K562 (cell line): ENCODE data around the gene NR3C2. TPM values are rescaled to one million over a fixed set of nuclear protein-coding genes. Genes with fewer than 3 reads are reported as not detected.

Experiments
- ATAC-seq: fragments of 200-7000 bp; cut with Tn5 transposase; 3 replicates; pipeline ENCODE4 v1.9.1; 2020; ENCODE audit warnings: moderate library complexity
- BruUV-seq: library from RNA; stranded (reverse); fragments of 400-500 nt; replicated peaks from 2 replicates; lab custom pipeline; 2021; lab: Mats Ljungman, UMichigan
- CTCF ChIA-PET: fragments of 300-600 bp; formaldehyde crosslinking; extraction: SDS; loops from one replicate; lab custom pipeline; 2021; ENCODE audit warnings: low intra/inter-chr PET ratio; lab: Yijun Ruan, JAX
- POLR2A ChIA-PET: fragments of 300-600, 350-650 bp; sonication (Branson Sonifier 250); formaldehyde crosslinking; extraction: SDS; loops from one replicate; lab custom pipeline; 2021; ENCODE audit warnings: antibody characterized with exemption, inconsistent platforms; lab: Yijun Ruan, JAX
- DNase-seq, 4 experiments: peaks; one replicate each; pipeline versions ENCODE4 v3.0.0 to v3.0.0-alpha.2; 2011 to 2018; ENCODE audit warnings: low spot score in 3 of 4, mixed read lengths in 3 of 4; ENCODE audit errors: extremely low read depth in 1 of 4
- FAIRE-seq: peaks from 2 replicates; lab custom pipeline; 2011; peaks lifted over from hg19 to GRCh38; lab: Jason Lieb, UNC
- H2AFZ ChIP-seq: 2 replicates; pipeline ENCODE4 v1.6.0; 2011; ENCODE audit warnings: low read depth, low read length, control low read depth, inconsistent platforms
- H3K27ac ChIP-seq: fragments of 200-600 bp; 3 replicates; pipeline ENCODE4 v1.8.0; 2011; ENCODE audit warnings: low read depth, mild to moderate bottlenecking, control low read depth, inconsistent platforms, low read length, moderate library complexity, mixed read lengths; ENCODE audit errors: extremely low read depth
- H3K27me3 ChIP-seq, 2 experiments: fragments of 300-600 bp in 1 of 2; 2 replicates in 1 of 2; 3 replicates in 1 of 2; pipeline versions ENCODE4 v1.6.0 to v1.8.0; 2011; ENCODE audit warnings: inconsistent platforms in 2 of 2, low read length in 2 of 2, mild to moderate bottlenecking in 1 of 2, mixed read lengths in 1 of 2, moderate library complexity in 1 of 2; ENCODE audit not compliant: control insufficient read depth in 2 of 2, insufficient read depth in 2 of 2
- H3K36me3 ChIP-seq: fragments of 300-600 bp; 3 replicates; pipeline ENCODE4 v1.8.0; 2011; ENCODE audit warnings: mild to moderate bottlenecking, low read length, inconsistent platforms; ENCODE audit not compliant: control insufficient read depth, insufficient read depth
- H3K4me1 ChIP-seq, 2 experiments: fragments of 200-600 bp in 1 of 2; replicated peaks in 1 of 2; 2 replicates in 1 of 2; 3 replicates in 1 of 2; pipeline versions ENCODE4 v1.5.1 to v1.8.0; 2011; ENCODE audit warnings: inconsistent platforms in 2 of 2, low read length in 2 of 2, mild to moderate bottlenecking in 1 of 2, mixed read lengths in 1 of 2, moderate library complexity in 1 of 2; ENCODE audit not compliant: control insufficient read depth in 2 of 2, insufficient read depth in 2 of 2
- H3K4me2 ChIP-seq: 2 replicates; pipeline ENCODE4 v1.6.1; 2011; ENCODE audit warnings: low read length, control low read depth, inconsistent platforms, mixed read lengths; ENCODE audit not compliant: insufficient read depth
- H3K4me3 ChIP-seq: fragments of 200-600 bp; sonication (generic), shearing (Covaris generic); 2 replicates; pipeline ENCODE4 v1.5.1; 2016; ENCODE audit warnings: control low read depth, inconsistent platforms
- H3K79me2 ChIP-seq: fragments of 200-600 bp; 3 replicates; pipeline ENCODE4 v1.8.0; 2011; ENCODE audit warnings: low read length, inconsistent platforms; ENCODE audit not compliant: control insufficient read depth, insufficient read depth
- H3K9ac ChIP-seq, 2 experiments: 2 replicates each; pipeline versions ENCODE4 v1.6.0 to v1.6.1; 2011; ENCODE audit warnings: low read depth in 2 of 2, low read length in 2 of 2, control low read depth in 1 of 2, inconsistent platforms in 1 of 2, mild to moderate bottlenecking in 1 of 2, mixed read lengths in 1 of 2; ENCODE audit not compliant: insufficient read depth in 1 of 2
- H3K9me1 ChIP-seq: one replicate; pipeline ENCODE4 v1.6.0; 2011; ENCODE audit warnings: inconsistent platforms, mild to moderate bottlenecking, low read length, moderate library complexity; ENCODE audit not compliant: control insufficient read depth, insufficient read depth
- H3K9me3 ChIP-seq: replicated peaks from 2 replicates; pipeline ENCODE4 v1.5.1; 2011; ENCODE audit warnings: low read depth, low read length, inconsistent platforms; ENCODE audit not compliant: control insufficient read depth, insufficient read depth
- H4K20me1 ChIP-seq: replicated peaks from 2 replicates; pipeline ENCODE4 v1.6.1; 2011; ENCODE audit warnings: low read length, inconsistent platforms, mixed read lengths; ENCODE audit not compliant: control insufficient read depth, insufficient read depth
- DPF2 ChIP-seq: fragments of 450-650 bp; IDR thresholded peaks from 2 replicates; pipeline ENCODE4 v1.6.1; 2016
- FIP1L1 ChIP-seq: fragments of 200-400 bp; formaldehyde crosslinking; IDR thresholded peaks from 2 replicates; pipeline ENCODE4 v1.6.1; 2018; ENCODE audit warnings: mild to moderate bottlenecking, low read depth, low read length; ENCODE audit not compliant: poor library complexity, severe bottlenecking
- LEF1 ChIP-seq: fragments of 450-650 bp; IDR thresholded peaks from 2 replicates; pipeline ENCODE4 v1.6.1; 2016; ENCODE audit warnings: mild to moderate bottlenecking
- MECOM ChIP-seq: fragments of 250-450 bp; sonication (Bioruptor Pico); IDR thresholded peaks from 2 replicates; pipeline ENCODE4 v1.8.0; 2022; ENCODE audit warnings: inconsistent platforms
- NFYB ChIP-seq: IDR thresholded peaks from 2 replicates; pipeline ENCODE4 v1.6.1; 2011; ENCODE audit warnings: mild to moderate bottlenecking, moderate library complexity; ENCODE audit not compliant: insufficient read length; ENCODE audit errors: extremely low read depth
- RHOXF2B ChIP-seq: fragments of 250-450 bp; sonication (Bioruptor Pico); conservative IDR thresholded peaks from 2 replicates; pipeline ENCODE4 v1.5.1; 2021
- TRIM28 ChIP-seq: fragments of 450-650 bp; IDR thresholded peaks from 2 replicates; pipeline ENCODE4 v1.6.1; 2017
- WGBS: fragments of 100-300 bp; shearing (Covaris generic); methylation state at CpG from one replicate; pipeline ENCODE4 v1.1.6; 2016; ENCODE audit warnings: low coverage, mixed read lengths; ENCODE audit not compliant: insufficient coverage; ENCODE audit errors: missing lambda C conversion rate; 5-methylcytosine and 5-hydroxymethylcytosine counted together
- in situ Hi-C: fragments of 300-500 bp; cut with MboI; formaldehyde crosslinking; loops from 4 replicates; pipeline ENCODE4 v1.15.0; 2018; ENCODE audit warnings: inconsistent platforms, mixed read lengths
- intact Hi-C: fragments of 100-400 bp; cut with micrococcal nuclease; formaldehyde crosslinking; loops from 2 replicates; pipeline ENCODE4 v1.14.2; 2022
- polyA plus RNA-seq, 8 experiments: library from polyadenylated mRNA; depleted of rRNA in 4 of 8; stranded (reverse) in 5 of 8; unstranded in 3 of 8; fragments of >200 nt; fragmentation: Nextera tagmentation in 2 of 8; fragmentation: Illumina TruSeq in 1 of 8; extraction: Ambion mirVana in 2 of 8; extraction: Trizol in 1 of 8; gene quantifications; 2 replicates each; pipeline versions ENCODE4 v1.2.1 to v1.2.3, GENCODE V29; 2011 to 2014; ENCODE audit warnings: inconsistent platforms in 1 of 8, missing spikeins in 1 of 8
- total RNA-seq, 7 experiments: library from RNA; depleted of rRNA in 6 of 7; stranded (reverse); fragments of >200 nt in 6 of 7; fragmentation: Illumina TruSeq in 2 of 7; extraction: Trizol in 2 of 7; gene quantifications; 2 replicates each; pipeline versions ENCODE4 v1.2.1 to v1.2.3, GENCODE V29; 2011 to 2021; ENCODE audit warnings: low replicate concordance in 1 of 7
- TF ChIP-seq, protein P1 (sequence below), 2 experiments: fragments of 200-800 bp in 1 of 2; sonication (Bioruptor generic) in 1 of 2; sonication (generic) in 1 of 2; formaldehyde crosslinking in 1 of 2; IDR thresholded peaks in 1 of 2; conservative IDR thresholded peaks in 1 of 2; 2 replicates each; pipeline versions ENCODE4 v1.5.0 to v1.6.1; 2016 to 2020; ENCODE audit warnings: missing compliant biosample characterization in 1 of 2, missing genetic modification characterization in 1 of 2, missing genetic modification reagents in 1 of 2
- TF ChIP-seq, protein P2 (sequence below): sonication (generic); formaldehyde crosslinking; IDR thresholded peaks from 2 replicates; pipeline ENCODE4 v1.8.0; 2023; ENCODE audit warnings: mild to moderate bottlenecking, missing genetic modification reagents
- TF ChIP-seq, protein P3 (sequence below): fragments of 250-450 bp; sonication (Bioruptor Pico); IDR thresholded peaks from 2 replicates; pipeline ENCODE4 v1.8.0; 2022; ENCODE audit warnings: inconsistent platforms, mild to moderate bottlenecking, moderate library complexity, borderline replicate concordance

NR3C2 gene
- total and polyA plus RNA-seq, 9 of the 15 experiments (the other 6 are each of a cell fraction or from before 2014, with no cell fraction given): 0.01 to 0.28 (median 0.16) TPM; not detected in 2

DNA sequence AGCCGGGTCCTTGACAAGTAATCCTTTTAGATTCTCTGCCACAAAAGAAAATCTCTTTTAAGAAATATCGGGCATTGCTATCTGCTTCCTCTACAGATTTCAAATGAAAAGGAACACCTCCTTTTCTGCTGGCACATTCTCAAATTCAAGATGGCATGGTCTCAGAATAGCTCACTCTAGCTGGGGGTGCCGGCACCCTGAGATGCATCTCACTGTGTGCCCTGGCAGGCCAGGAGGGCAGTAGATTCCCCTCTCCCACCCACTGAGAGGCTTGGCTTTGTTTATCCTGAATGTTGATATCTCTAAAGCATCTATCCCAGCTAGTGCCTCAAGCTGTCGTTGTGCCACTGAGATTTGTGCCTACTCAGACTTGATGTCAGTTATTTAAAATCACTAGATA is 390.8 kb downstream of the NR3C2 start:
- ATAC-seq (no peak), DNase-seq (no peak), FAIRE-seq (no peak)
- in situ Hi-C loops (no loop called here), intact Hi-C loops (no loop called here)
- Histone ChIP-seq H3K27ac (no peak overlapping the region), H3K9ac (no peak overlapping the region), H3K36me3 (no peaks in the 10 kb centered on the region), H3K4me3 (no peak overlapping the region), H3K4me2 (no peak overlapping the region), H2AFZ (no peak overlapping the region), H3K9me3 (no peaks in the 10 kb centered on the region), H3K27me3 (no peaks in the 10 kb centered on the region), H3K79me2 (no peaks in the 10 kb centered on the region), H3K4me1 (no peaks in the 10 kb centered on the region), H3K9me1 (no peaks in the 10 kb centered on the region), H4K20me1 (no peaks in the 10 kb centered on the region)
- BruUV-seq: no TSS peak
- ChIA-PET CTCF (no interaction called here), POLR2A (no interaction called here)
- 0% methylated on average over 4 of the region's 4 CpGs for WGBS
- TF ChIP-seq TRIM28 (no peak), FIP1L1 (no peak), RHOXF2B (CRISPR knock-in tag) (no peak), DPF2 (no peak), NFYB (no peak), LEF1 (no peak), MECOM (no peak)
- TF ChIP-seq, protein P1, sequence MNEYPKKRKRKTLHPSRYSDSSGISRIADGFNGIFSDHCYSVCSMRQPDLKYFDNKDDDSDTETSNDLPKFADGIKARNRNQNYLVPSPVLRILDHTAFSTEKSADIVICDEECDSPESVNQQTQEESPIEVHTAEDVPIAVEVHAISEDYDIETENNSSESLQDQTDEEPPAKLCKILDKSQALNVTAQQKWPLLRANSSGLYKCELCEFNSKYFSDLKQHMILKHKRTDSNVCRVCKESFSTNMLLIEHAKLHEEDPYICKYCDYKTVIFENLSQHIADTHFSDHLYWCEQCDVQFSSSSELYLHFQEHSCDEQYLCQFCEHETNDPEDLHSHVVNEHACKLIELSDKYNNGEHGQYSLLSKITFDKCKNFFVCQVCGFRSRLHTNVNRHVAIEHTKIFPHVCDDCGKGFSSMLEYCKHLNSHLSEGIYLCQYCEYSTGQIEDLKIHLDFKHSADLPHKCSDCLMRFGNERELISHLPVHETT (CRISPR knock-in tag; conservative IDR thresholded peaks at IDR 0.05 in 1 of 2, IDR thresholded peaks at IDR 0.05 in 1 of 2): no peak
- TF ChIP-seq, protein P2, sequence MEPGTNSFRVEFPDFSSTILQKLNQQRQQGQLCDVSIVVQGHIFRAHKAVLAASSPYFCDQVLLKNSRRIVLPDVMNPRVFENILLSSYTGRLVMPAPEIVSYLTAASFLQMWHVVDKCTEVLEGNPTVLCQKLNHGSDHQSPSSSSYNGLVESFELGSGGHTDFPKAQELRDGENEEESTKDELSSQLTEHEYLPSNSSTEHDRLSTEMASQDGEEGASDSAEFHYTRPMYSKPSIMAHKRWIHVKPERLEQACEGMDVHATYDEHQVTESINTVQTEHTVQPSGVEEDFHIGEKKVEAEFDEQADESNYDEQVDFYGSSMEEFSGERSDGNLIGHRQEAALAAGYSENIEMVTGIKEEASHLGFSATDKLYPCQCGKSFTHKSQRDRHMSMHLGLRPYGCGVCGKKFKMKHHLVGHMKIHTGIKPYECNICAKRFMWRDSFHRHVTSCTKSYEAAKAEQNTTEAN (CRISPR knock-in tag): no peak
- TF ChIP-seq, protein P3, sequence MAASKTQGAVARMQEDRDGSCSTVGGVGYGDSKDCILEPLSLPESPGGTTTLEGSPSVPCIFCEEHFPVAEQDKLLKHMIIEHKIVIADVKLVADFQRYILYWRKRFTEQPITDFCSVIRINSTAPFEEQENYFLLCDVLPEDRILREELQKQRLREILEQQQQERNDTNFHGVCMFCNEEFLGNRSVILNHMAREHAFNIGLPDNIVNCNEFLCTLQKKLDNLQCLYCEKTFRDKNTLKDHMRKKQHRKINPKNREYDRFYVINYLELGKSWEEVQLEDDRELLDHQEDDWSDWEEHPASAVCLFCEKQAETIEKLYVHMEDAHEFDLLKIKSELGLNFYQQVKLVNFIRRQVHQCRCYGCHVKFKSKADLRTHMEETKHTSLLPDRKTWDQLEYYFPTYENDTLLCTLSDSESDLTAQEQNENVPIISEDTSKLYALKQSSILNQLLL (CRISPR knock-in tag): no peak
